ENCODE data around the gene YES1. TPM values are rescaled to one million over a fixed set of nuclear protein-coding genes. Genes with fewer than 3 reads are reported as not detected.

The YES1 gene
- total RNA-seq, 2 donors from 2014 or later = 56.3 to 83.4 TPM

GRCh38 chr18:839224-840022 is 27.4 kb upstream of the YES1 start:
- Histone ChIP-seq H3K27me3 (no peaks in the 10 kb centered on the region), H3K36me3 (no peaks in the 10 kb centered on the region), H3K4me3 (no peak overlapping the region), H3K27ac (no peak overlapping the region), H3K9ac (ENCODE audit: low read depth in 2 of 2, low read length in 2 of 2) (no peak overlapping the region), H3K9me3 (no peaks in the 10 kb centered on the region), H3K4me1 (no peaks in the 10 kb centered on the region)
- TF ChIP-seq CTCF (IDR thresholded peaks at IDR 0.05) = peak; percentile 98
- intact Hi-C loops (cut with DNase I) = loop anchor here (5.0 kb wide), 1 partner anchor 217 kb away; no protein-coding TSS in a partner anchor
- peak; percentile 90 for DNase-seq

GRCh38 chr18:837922-838321 is 25.9 kb upstream of the YES1 start:
- no peaks in the 10 kb centered on the region for H3K4me1 ChIP-seq
- no peak for DNase-seq
- TF ChIP-seq CTCF (IDR thresholded peaks at IDR 0.05) = no peak

DNA sequence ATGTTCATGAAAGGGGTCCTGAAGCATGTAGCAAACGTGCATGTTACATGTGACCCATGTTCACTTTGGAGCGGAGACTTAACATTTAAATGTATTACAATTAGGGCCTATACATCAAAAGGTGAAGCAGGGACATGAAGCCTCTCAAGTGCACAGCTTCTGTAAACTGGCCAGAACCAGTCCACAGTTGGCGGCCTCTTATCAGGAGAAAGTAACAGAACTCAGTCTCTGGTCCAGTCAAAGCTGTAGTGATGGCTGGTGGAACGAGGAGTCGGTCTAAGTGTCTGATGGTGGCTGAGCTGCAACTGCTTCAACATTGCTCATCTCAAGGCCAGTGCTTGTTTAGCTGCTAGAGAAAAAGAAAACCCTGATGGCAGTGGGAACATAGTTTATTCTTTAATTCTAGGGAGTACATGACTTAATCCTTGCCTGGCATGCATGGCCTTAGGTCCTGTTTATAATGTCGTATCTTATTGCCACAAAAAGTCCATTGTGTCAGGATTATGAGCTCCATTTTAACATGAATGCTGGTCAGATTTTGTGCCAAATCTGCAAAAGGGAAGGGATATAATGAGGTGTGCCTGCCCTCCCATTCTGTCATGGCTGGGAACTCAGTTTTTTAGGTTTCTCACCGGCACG is 22.2 kb upstream of the YES1 start:
- H3K4me1 ChIP-seq = no peaks in the 10 kb centered on the region
- no peaks in the 10 kb centered on the region for H3K9me3 ChIP-seq
- no peak overlapping the region for H3K4me3 ChIP-seq
- intact Hi-C loops (cut with DNase I) = no loop called here
- no peak overlapping the region for H3K27ac ChIP-seq
- H3K36me3 ChIP-seq = no peaks in the 10 kb centered on the region
- H3K9ac ChIP-seq (ENCODE audit: low read depth in 2 of 2, low read length in 2 of 2) = no peak overlapping the region
- H3K27me3 ChIP-seq = no peaks in the 10 kb centered on the region
- no peak for TF ChIP-seq CTCF (IDR thresholded peaks at IDR 0.05)
- DNase-seq = no peak

More at GRCh38 chr18:837922-838321, 25.9 kb upstream of the YES1 start:
- Histone ChIP-seq H3K27me3 (no peaks in the 10 kb centered on the region), H3K4me3 (no peak overlapping the region), H3K27ac (no peak overlapping the region), H3K36me3 (no peaks in the 10 kb centered on the region), H3K9me3 (no peaks in the 10 kb centered on the region), H3K9ac (ENCODE audit: low read depth in 2 of 2, low read length in 2 of 2) (no peak overlapping the region)
- intact Hi-C loops (cut with DNase I) = loop anchor here (5.0 kb wide), 1 partner anchor 216 kb away; no protein-coding TSS in a partner anchor

- Histone ChIP-seq H3K9me3 (no peaks in the 10 kb centered on the region), H3K4me1 (no peaks in the 10 kb centered on the region), H3K27me3 (no peaks in the 10 kb centered on the region), H3K4me3 (no peak overlapping the region), H3K9ac (ENCODE audit: low read depth in 2 of 2, low read length in 2 of 2) (no peak overlapping the region), H3K36me3 (no peaks in the 10 kb centered on the region), H3K27ac (no peak overlapping the region)
- intact Hi-C loops (cut with DNase I) = no loop called here
- no peak for TF ChIP-seq CTCF (IDR thresholded peaks at IDR 0.05)
- DNase-seq = no peak
These were observed 21.2 kb upstream of the YES1 start for GRCh38 chr18:833197-833596.

DNA sequence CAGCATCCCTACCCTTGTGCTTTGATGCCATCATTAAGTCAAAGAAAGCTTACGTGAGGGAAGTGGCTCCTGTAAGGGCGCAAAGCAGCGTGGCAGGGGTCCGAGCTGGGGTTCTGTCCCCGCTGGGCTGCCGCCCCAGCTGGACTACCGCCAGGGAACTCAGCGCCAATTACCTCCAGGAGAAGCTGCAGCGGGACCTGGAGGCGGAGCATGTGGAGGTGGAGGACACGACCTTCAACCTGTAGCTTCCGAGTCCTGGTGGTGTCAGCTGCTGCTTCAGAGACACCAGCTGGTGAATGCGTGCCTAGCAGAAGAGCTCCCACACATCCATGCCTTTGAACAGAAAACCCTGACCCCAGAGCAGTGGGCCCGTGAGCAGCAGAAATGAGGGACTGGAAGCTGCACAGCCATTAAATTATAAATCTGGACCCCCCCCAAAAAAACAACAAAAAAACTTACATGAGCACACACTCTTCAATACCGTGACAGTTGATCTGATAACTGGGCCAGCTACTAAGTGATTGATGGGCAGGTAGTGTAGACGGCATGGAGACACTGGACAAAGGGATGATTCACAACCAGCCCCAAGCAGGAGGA is 20.1 kb upstream of the YES1 start:
- Histone ChIP-seq H3K4me3 (peak overlapping the region; percentile 4), H3K36me3 (no peaks in the 10 kb centered on the region), H3K9ac (ENCODE audit: low read depth in 2 of 2, low read length in 2 of 2) (peak overlapping the region in 1 of 2 donors; percentile 46), H3K27me3 (no peaks in the 10 kb centered on the region), H3K4me1 (no peaks in the 10 kb centered on the region), H3K27ac (no peak overlapping the region), H3K9me3 (no peaks in the 10 kb centered on the region)
- TF ChIP-seq CTCF (IDR thresholded peaks at IDR 0.05) = no peak
- intact Hi-C loops (cut with DNase I) = no loop called here
- DNase-seq = peak; percentile 77

All from colonic mucosa (tissue), 4 donors.